Activated T-helper 1 cell treated with Interleukin-2 at 50 U/mL for 16 hours (primary cell): ENCODE data around the gene SLC13A1.
"Not testable (repeated sequence)": the region's sequence is repeated elsewhere in the genome, so short reads cannot be mapped to it uniquely, and the experiment has no call there.

Experiments
- DNase-seq: peaks from one replicate; pipeline ENCODE4 v3.0.0-alpha.2; 2020; ENCODE audit warnings: low read depth

SLC13A1 gene, protein sequence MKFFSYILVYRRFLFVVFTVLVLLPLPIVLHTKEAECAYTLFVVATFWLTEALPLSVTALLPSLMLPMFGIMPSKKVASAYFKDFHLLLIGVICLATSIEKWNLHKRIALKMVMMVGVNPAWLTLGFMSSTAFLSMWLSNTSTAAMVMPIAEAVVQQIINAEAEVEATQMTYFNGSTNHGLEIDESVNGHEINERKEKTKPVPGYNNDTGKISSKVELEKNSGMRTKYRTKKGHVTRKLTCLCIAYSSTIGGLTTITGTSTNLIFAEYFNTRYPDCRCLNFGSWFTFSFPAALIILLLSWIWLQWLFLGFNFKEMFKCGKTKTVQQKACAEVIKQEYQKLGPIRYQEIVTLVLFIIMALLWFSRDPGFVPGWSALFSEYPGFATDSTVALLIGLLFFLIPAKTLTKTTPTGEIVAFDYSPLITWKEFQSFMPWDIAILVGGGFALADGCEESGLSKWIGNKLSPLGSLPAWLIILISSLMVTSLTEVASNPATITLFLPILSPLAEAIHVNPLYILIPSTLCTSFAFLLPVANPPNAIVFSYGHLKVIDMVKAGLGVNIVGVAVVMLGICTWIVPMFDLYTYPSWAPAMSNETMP

DNA sequence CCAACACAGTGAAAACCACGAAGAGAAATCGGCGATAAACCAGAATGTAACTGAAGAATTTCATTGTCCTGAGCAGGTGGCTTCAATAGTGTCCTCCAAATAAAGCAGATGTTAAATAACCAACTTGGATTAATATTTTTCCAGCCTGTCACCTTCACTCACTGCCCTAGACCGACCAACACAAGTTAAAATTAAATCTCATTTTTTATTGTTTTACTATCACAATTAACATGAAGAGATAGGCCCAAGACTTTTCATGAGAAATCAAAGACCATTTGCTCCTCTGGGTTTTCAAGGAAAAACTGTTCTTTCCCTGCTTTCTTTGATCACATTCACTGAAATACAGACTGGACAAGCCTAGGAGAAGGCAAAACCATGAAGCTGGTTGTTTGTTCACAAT, at the start of gene SLC13A1:
TSS of gene SLC13A1 (minus strand) at position 87 of the 400 bp plus-strand sequence. CDS start at position 64, 23 bp downstream.
- DNase-seq = no peak

DNA sequence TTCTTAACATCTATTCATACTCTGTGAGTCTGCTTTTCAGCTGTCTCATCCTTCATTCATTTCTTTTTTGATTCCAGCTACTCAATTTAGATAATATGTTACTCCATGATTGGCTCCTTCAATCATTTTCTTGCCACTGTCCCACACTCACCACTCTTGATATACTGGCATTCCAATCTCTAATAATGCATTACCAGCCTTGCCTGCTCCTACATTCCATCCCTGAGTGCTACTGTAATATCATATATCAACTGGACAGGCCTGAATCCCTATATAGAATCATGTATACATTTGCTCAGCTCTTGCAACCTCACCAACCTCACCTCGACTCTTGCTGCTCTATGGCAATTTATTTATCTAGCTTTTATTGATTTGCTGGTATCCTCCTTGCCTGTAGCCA, 45.0 kb upstream of the SLC13A1 start:
- DNase-seq = no peak

DNA sequence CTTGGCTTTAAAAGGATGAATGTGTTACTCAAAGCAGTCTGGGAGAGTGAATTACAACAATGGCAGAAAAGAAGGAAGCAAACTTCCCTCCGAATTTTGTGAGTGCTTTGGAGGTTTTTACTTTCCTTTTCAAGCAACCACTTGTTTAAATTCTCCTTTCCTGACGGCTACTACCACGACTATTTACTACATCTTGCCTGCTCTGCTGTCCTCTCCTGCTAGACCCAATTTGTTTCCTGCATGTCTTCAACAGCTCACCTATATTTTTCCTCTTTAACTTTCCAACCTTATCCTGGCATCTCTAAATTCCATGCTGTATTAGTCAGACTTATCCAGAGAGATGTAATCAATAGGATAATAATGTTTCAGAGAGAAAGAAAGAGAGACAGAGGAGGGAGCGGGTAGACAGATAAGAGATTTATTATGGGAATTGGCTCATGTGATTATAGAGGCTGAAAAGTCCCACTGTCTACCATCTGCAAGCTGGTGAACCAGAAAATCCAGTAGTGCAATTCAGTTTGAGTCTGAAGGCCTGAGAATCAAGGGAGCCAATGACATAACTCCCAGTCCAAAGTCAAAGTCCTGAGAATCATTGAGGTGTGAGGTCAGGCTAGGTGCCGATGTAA, 42.8 kb upstream of the SLC13A1 start:
- DNase-seq = no peak

DNA sequence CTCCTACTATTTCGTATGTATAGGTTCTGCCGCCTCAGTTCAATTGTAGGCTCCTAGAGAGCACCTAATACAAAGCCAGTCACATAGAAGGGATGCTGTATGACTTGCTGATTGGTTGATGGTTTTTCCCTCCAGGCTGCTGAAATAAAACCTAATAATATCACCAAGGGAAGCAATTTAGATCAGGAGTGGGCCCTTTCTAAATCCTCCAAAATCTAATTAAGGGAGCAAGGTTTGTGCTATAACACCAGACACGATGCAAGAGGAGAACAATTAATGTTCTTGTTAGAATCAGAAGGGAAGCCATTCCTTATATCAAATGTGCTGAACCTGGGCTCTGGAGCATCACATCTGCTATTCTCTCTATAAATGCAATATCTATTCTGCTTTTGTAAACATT, 42.0 kb upstream of the SLC13A1 start:
- no peak for DNase-seq

DNA sequence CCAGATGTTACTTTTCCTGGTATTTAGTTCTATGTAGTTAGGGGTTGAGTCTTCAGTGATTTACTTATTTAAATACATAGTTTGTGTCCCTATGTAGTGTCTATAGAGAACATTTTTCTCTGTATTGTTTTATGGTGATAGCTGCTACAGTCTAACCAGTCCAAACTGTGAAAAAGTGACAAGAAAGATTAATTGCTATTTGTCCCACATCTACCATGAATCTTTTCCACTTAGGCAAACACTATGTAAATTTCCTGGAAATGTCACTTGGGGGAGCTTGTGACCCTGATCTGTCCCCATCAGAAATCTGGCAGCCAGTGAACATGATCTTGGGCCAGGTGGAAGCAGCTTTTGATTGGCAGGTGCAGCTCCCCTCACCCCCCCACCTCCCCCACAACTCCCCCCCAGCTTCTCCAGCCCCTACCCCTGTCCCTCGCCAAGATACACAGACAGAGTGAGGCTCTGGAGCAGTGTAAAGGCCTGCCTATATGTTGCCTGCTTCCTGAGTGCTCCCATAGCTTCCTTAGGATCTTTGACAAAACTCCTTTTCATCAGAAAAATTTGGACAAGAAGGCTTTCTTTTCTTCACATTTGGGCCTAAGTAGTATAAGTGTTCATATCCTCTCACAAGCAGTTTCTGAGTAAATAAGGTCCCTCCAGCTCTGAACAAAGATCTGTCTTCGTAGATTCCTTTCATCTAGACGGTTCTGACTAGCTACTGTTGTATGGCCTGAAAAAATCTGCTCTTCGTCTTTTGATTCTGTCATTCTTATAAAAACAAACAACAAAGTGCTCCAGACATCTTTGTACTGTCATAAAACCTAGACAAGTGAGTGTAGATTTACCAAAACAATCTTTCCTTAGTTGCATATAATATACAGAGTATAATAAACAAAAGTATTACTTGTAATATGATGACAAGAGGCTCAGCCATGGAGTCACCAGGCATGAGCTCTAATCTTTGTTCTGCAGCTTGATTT, 31.5 kb upstream of the SLC13A1 start:
- DNase-seq = no peak

DNA sequence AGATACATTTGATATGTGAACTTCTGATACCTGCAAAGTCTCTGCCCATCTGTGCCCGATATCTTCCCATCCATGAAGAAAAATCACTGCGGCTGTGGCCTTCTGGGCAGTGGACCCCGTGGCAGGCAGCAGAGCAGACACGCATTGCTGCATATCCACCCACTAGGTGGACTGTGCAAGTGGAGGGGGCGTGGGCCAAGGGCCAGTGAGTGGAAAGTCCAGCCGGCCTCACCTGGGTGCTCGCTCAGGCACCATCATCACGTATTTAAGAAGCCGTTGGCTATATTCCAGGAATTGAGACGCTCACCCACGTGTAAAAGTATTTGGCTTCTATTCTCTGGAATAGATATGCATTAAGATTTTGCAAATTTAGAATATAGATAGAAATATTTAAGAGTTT, 30.8 kb upstream of the SLC13A1 start:
- no peak for DNase-seq

DNA sequence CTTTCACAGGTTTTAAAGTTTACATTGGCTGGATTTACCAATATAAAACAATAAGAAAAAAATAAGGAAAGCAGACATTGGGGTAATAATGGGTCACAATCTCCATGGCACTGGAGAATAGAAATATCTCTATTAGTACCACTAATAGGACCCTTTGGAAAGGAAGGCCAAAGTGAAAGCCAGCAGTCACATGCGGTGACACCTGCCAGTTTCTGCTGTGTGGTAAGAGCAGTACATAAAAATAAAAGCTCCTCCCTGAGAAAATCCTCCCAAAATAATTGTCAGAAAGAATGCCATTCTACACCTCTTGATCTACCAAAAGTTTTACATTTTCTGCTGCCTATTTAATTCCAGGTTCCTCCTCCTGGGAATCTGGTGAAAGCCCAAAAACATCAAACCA, 30.4 kb upstream of the SLC13A1 start:
- no peak for DNase-seq

DNA sequence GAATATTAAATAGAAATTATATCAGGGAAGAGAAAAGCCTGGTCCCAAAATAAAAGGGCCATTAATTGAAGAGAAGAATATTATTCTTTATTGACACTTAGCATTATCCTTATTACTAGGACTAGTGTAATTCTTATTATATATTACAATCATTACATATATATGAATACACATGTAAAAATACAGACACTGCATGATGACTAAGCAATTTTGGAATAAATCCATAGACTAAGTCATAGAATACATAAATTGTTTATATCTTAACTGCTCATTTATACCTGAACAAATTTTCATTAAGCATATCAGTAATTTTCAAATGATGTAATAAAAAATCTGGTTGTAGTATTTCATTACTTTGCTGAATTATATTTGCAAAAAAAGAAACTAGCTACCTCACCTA, 29.7 kb upstream of the SLC13A1 start:
- no peak for DNase-seq

DNA sequence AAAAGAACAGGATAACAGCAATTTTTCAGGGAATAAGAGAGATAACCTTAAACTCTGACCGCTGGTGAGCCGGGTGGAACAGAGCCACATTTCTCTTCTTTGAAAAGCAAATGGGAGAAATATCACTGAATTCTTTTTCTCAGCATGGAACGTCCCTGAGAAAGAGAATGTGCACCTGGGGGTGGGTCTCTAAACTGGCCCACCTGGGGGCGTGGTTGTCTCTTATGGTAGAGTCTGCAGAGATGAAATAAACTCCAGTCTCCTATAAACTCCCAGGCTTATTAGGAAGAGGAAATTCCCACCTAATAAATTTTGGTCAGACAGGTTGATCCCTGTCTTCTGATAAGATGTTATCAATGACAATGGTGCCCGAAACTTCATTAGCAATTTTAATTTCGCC, 27.9 kb upstream of the SLC13A1 start:
- DNase-seq = not testable (repeated sequence)

DNA sequence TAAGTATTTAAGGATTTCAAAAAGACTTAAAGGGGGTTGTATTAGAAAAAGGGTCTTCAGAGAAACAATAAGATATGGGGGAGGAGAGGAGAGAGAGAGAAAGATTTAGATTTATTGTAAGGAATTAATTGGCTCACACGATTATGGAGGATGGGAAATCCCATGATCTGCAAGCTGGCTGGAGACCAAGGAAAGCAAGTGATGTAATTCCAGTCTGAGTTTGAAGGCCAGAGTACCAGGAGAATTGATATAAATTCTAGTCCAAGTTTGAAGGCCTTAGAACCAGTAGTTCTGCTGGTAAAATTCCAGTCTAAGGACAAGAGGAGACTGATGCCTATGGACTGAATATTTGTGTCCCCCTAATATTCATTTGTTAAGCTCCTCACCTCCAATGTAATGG, 20.6 kb upstream of the SLC13A1 start:
- no peak for DNase-seq

DNA sequence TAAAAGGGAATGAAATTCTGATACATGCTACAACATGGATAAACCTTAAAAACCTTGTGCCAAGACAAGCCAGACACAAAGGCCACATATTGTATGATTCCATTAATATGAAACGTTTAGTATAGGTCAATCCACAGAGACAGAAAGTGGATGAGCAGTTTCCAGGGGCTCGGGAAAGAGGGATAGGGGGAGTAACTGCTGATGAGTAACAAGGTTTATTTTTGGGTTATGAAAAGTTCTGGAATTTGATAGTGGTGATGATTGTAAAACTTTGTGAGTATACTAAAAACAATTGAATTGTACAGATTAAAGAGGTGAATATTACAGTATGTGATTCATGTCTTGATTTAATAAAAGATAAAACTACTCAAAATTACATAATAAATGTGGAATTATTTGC, 19.1 kb upstream of the SLC13A1 start:
- DNase-seq = no peak

DNA sequence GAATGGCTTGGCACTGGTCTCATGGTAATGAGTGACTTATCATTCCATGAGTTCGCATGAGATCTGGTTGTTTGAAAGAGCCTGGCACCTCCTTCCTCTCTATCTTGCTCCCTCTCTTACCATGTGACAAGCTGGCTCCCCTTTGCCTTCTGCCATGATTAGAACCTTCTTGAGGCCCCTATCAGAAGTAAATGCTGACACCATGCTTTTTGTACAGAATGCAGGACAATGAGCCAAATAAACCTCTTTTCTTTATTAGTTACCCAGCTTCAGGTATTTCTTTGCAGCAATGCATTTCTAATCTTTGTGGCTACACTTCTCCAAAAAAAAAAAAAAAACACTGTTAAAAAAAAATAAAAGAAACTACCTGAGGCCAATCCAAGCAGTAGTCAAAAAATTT, 17.1 kb upstream of the SLC13A1 start:
- no peak for DNase-seq

DNA sequence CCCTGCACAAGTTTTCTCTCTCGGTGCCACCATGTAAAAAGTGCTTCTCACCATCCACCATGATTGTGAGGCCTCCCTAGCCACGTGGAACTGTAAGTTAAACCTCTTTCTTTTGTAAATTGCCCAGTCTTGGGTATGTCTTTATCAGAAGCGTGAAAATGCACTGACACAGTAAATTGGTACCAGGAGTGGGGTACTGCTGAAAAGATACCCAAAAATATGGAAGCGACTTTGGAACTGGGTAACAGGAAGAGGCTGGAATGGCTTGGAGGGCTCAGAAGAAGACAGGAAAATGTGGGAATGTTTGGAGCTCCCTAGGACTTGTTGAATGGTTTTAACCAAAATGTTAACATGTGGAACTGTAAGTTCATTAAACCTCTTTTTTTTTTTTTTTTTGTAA, 15.6 kb upstream of the SLC13A1 start:
- no peak for DNase-seq

DNA sequence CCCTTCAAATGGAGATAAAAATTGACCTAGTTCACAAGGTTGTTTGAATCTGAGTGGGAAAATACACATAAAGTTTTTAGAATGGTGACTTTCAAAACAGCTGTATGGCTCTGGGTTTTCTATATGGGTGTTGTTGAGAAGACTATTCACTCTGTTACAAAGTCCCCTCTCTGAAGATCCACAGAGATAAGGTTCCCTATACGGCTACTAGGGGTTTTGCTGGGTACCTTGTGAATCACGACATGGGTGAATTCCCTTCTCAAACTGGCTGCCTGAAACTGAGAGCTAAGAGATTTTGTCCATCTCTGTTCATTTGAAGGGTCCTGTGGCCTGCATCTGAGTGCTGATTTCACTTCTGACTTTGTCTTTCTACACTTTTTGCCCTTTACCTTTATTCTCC, 11.8 kb upstream of the SLC13A1 start:
- DNase-seq = no peak

DNA sequence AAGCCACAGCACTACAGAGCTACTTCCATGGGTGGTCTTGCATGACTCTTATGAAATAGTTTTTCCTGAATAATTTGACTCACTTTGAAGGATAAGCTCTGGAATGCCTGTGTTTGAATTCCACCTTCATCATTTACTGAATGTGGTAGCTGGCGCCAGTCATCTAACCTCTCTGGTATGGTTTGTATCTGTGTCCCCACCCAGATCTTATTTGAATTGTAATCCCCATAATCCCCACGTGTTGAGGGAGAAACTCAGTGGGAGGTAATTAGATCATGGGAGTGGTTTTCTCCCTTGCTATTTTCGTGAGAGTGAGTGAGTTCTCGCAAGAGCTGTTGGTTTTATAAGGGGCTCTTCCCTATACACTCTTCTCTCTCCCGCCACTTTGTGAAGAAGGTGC, 11.2 kb upstream of the SLC13A1 start:
- DNase-seq = no peak

DNA sequence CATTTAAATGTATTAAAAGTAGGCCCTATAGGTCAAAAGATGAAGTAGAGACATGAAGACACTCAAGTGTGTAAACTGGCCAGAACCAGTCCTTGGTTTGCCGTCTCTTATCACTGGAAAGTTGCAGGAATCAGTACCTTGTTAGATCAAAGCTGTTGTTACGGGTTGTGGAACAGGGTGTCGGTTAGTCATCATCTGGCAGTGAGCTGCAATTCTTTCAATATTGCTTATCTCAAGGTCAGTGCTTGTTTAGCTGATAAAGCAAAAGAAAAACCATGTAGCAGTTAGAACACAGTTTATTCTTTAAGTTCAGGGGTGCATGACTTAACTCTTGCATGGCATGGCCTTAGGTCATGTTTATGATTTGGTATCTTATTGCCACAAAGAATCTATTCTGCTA, 10.0 kb upstream of the SLC13A1 start:
- no peak for DNase-seq

DNA sequence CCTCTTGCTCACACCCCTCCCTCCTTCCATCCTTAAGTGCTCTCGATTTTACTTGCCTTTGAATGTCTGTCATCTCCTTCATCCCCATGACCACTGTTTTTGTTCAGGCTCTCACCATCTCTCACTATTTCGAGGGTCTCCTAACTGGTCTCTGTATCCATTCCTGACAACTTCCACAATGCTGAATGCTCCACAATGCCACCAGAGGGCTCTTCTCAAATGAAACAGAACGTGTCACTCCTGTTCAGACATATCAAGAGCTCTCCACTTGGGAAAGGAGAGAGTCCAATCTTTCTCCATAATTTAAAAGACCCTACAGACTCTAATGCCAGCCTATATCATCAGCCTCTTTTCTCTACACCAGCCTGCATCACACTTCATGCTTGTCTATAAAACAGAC, 9.0 kb upstream of the SLC13A1 start:
- DNase-seq = no peak

DNA sequence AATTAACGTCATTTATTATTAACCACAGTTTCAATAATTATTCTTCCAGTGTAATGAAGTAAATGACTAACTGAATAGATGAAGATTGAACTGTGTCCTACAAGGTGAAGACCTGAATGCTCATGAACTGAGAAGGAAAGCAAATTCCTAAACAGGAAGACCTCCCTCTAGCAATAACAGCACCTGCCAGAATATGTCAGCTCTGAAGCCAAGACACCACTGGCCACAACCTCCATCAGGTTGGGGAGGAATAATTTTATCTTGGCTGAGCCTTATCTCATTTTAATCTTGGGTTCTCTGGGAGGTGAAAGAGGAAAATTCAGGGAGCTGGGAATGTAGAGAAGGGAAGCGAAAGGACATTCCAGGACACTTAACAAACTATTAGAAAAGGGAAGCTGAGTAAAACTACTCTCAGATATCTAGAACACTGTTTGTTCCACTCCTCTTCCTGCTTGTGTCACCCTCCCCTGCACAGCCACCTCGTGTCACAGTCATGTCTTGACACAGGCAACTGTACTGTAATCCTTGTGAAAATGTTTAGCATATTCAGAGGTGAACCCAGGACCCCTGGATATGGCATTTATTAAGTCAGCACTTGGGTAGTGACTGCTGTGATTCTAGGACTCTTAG, 4.6 kb upstream of the SLC13A1 start:
- DNase-seq = no peak

DNA sequence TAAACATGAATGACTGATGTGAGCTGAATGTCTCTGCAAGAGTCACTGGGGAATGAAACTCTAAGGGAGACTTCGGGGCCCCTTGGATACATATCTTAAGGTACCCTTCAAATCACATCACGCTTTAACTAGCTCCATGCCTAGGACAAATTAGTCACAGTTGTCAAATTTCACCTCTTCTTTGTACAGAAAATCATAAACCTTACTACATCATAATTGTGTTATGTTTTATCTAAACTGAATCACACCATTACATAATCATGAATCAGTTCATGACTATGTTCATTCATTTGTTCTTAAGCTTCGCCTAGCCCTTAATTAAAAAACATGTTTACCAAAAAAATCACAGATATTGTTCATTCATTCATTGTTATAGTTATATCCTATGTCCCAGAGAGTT, 2.1 kb upstream of the SLC13A1 start:
- no peak for DNase-seq

DNA sequence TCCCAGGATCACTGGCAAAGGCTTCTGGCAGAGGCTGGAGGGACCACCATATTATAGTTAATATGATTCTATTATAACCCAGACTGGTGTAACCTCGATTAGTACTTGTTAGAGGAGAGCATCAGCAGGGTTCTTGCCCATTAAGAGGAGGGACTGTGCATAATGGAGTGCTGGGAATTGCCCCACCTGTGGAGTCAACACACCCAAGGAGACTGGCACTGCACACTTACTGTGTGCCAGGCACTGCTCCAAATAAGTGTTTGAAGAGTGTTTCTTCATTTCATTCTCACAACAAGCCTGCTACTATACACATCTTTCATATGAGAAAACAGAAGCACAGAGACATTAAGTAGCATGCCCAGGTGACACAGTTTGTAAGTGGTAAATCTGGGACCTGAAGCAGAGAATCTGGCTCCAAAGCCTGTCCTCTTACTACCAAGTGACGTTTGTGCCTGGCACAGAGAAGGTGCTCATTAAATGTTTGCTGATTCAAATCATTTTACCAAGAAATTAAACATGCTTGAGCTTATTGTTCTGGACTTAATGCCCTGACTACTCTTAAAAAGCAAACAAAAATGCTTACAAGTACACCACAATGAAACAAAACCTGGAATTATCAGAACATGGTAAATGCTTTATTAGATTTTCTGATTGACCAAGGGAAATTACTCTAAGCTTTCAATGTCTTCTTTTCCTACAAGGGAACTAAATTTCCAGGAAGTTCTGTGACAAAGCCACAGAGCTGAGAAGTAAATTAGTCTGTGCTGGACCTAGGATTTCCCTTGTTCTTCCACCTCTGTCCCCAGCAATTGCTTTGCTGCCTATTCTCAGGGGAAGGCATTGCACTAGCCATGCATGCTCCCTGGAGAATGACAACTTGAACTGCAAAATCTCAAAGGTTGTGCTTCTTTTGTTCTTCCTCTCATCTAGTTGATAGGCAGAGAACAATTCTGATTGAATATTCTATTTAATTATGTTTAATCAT, 809 bp downstream of the SLC13A1 start:
- no peak for DNase-seq

DNA sequence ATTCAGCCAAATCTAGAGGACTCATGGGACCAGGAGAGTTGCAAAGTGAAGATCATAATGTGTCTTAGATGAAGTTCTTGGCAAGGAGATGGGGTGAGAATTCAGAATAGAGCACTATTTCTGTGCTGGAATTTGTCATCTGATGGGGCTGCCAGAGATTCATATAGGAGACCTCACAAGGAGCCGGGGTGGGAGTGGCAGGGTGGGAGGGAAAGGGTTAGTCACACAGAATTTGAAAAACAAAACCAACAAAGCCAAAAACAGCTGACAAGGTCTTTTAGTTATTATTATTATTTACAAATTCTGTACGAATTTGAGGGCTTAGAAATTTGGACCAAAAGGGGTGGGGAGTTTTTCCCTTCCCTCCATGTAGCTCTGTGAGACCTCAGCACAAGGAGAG, 1.7 kb downstream of the SLC13A1 start:
- no peak for DNase-seq
